Keratinocyte (primary cell): ENCODE data around the gene KLHL3. TPM values are rescaled to one million over a fixed set of nuclear protein-coding genes. Genes with fewer than 3 reads are reported as not detected.

Source experiments
- DNase-seq: peaks from one replicate; pipeline ENCODE4 v3.0.0-alpha.2; 2011; ENCODE audit warnings: low read depth, missing footprints, low spot score
- FAIRE-seq: peaks from 2 replicates; lab custom pipeline; 2011; peaks lifted over from hg19 to GRCh38; lab: Jason Lieb, UNC
- H2AFZ ChIP-seq: 2 replicates; pipeline ENCODE4 v1.6.0; 2012; ENCODE audit warnings: low read length, control low read depth, inconsistent platforms; ENCODE audit not compliant: control insufficient read depth
- H3K27ac ChIP-seq: 2 replicates; pipeline ENCODE4 v1.5.1; 2011; ENCODE audit warnings: low read length; ENCODE audit not compliant: control insufficient read depth, insufficient read depth
- H3K27me3 ChIP-seq: 3 replicates; pipeline ENCODE4 v1.6.0; 2011; ENCODE audit warnings: low read length; ENCODE audit not compliant: control insufficient read depth, insufficient read depth; ENCODE audit errors: extremely low read depth
- H3K36me3 ChIP-seq, 2 experiments: 2 replicates in 1 of 2; 3 replicates in 1 of 2; pipeline ENCODE4 v1.5.1; 2011; ENCODE audit warnings: low read length in 2 of 2, mild to moderate bottlenecking in 1 of 2; ENCODE audit not compliant: control insufficient read depth in 2 of 2, insufficient read depth in 2 of 2; ENCODE audit errors: extremely low read depth in 1 of 2
- H3K4me1 ChIP-seq: 3 replicates; pipeline ENCODE4 v1.5.1; 2011; ENCODE audit warnings: low read length; ENCODE audit not compliant: control insufficient read depth, insufficient read depth; ENCODE audit errors: extremely low read depth
- H3K4me2 ChIP-seq: 3 replicates; pipeline ENCODE4 v1.6.0; 2011; ENCODE audit warnings: low read depth, low read length; ENCODE audit not compliant: control insufficient read depth, insufficient read depth; ENCODE audit errors: extremely low read depth
- H3K4me3 ChIP-seq, 3 experiments: fragments of 200-600 bp in 1 of 3; sonication (generic) in 1 of 3; 2 replicates in 2 of 3; 3 replicates in 1 of 3; pipeline ENCODE4 v1.5.1; 2011 to 2016; ENCODE audit warnings: low read length in 3 of 3, mild to moderate bottlenecking in 3 of 3, control low read depth in 2 of 3, inconsistent platforms in 1 of 3, low read depth in 1 of 3, mixed read lengths in 1 of 3, mixed run types in 1 of 3, moderate library complexity in 1 of 3; ENCODE audit not compliant: control insufficient read depth in 2 of 3, insufficient read depth in 2 of 3; ENCODE audit errors: extremely low read depth in 1 of 3
- H3K79me2 ChIP-seq: 2 replicates; pipeline ENCODE4 v1.6.0; 2012; ENCODE audit warnings: low read length; ENCODE audit not compliant: control insufficient read depth, insufficient read depth
- H3K9ac ChIP-seq: 3 replicates; pipeline ENCODE4 v1.6.0; 2011; ENCODE audit warnings: low read length; ENCODE audit not compliant: control insufficient read depth, insufficient read depth; ENCODE audit errors: extremely low read depth
- H3K9me1 ChIP-seq: 3 replicates; pipeline ENCODE4 v1.6.0; 2011; ENCODE audit warnings: low read length; ENCODE audit not compliant: control insufficient read depth, insufficient read depth; ENCODE audit errors: extremely low read depth
- H3K9me3 ChIP-seq: 2 replicates; pipeline ENCODE4 v1.5.1; 2012; ENCODE audit warnings: low read depth, low read length; ENCODE audit not compliant: control insufficient read depth
- H4K20me1 ChIP-seq: 3 replicates; pipeline ENCODE4 v1.6.0; 2011; ENCODE audit warnings: low read length; ENCODE audit not compliant: control insufficient read depth, insufficient read depth; ENCODE audit errors: extremely low read depth
- EZH2 ChIP-seq: IDR thresholded peaks from one replicate; pipeline ENCODE4 v1.6.1; 2012; ENCODE audit warnings: inconsistent platforms, mild to moderate bottlenecking, low read length, moderate library complexity
- dilution Hi-C: fragments of 300-500 bp; cut with MboI; formaldehyde crosslinking; loops from one replicate; pipeline ENCODE4 v1.7.0; 2020; ENCODE audit warnings: low sequenced_read_pairs; ENCODE audit not compliant: extremely low pct_ligation_motif_present
- polyA plus RNA-seq, 5 experiments: library from polyadenylated mRNA; depleted of rRNA in 3 of 5; stranded (reverse) in 3 of 5; stranded (forward) in 1 of 5; unstranded in 1 of 5; fragments of >200 nt; gene quantifications; 1 replicate in 1 of 5; 2 replicates in 3 of 5; 3 replicates in 1 of 5; pipeline versions ENCODE4 v1.2.1 to v1.2.3, GENCODE V29; 2011 to 2012; ENCODE audit warnings: missing spikeins in 2 of 5, low read depth in 1 of 5, low replicate concordance in 1 of 5
- TF ChIP-seq, protein P1 (sequence below), 3 experiments: IDR thresholded peaks in 1 of 3; conservative IDR thresholded peaks in 1 of 3; optimal IDR thresholded peaks in 1 of 3; 2 replicates in 2 of 3; 3 replicates in 1 of 3; pipeline versions ENCODE3 to v1.5.1; 2011; ENCODE audit warnings: low read length in 3 of 3, mild to moderate bottlenecking in 3 of 3, moderate library complexity in 2 of 3, control low read depth in 1 of 3, inconsistent platforms in 1 of 3; ENCODE audit not compliant: insufficient read depth in 2 of 3; ENCODE audit errors: extremely low read depth in 1 of 3

KLHL3 gene
- polyA plus RNA-seq, 1 donor (not counting 4 experiments of a cell fraction or from before 2014, with no cell fraction given) = 2.5 TPM

DNA sequence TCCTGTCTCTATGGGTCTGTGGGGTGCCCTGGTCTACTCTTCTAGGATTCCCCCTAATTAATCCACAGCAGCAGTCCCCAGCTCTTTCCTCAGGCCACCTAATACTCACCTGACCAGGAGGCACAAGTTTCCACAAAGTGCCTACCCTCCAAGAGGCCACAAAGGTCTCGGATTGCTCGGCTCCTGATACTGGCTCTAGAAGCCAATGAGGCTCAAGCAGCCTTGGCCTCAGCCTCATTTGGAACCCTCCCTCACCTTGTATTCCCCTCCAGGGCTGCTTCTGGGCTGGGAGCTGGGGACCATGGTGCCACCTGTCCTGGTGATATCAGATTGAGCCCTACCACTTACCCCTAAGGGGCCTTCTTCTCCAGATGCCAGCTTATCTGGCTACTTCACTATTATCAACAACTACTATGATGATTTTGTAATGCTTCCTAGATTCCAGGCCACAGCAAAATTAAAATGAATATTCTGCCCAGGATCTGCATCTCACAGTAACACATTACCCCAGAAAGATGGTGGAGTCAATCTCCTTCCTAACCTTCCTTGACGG, 133.1 kb downstream of the KLHL3 start:
- Histone ChIP-seq H3K27me3 (peaks cover 24% of the 10 kb centered on the region), H3K27ac (no peak overlapping the region), H3K4me1 (no peaks in the 10 kb centered on the region), H3K9ac (no peak overlapping the region), H3K9me1 (no peaks in the 10 kb centered on the region), H4K20me1 (no peaks in the 10 kb centered on the region), H3K79me2 (no peaks in the 10 kb centered on the region), H3K36me3 (no peaks in the 10 kb centered on the region), H3K4me3 (no peak overlapping the region), H3K4me2 (no peak overlapping the region), H3K9me3 (no peaks in the 10 kb centered on the region), H2AFZ (no peak overlapping the region)
- no peak for TF ChIP-seq EZH2
- TF ChIP-seq, protein P1, sequence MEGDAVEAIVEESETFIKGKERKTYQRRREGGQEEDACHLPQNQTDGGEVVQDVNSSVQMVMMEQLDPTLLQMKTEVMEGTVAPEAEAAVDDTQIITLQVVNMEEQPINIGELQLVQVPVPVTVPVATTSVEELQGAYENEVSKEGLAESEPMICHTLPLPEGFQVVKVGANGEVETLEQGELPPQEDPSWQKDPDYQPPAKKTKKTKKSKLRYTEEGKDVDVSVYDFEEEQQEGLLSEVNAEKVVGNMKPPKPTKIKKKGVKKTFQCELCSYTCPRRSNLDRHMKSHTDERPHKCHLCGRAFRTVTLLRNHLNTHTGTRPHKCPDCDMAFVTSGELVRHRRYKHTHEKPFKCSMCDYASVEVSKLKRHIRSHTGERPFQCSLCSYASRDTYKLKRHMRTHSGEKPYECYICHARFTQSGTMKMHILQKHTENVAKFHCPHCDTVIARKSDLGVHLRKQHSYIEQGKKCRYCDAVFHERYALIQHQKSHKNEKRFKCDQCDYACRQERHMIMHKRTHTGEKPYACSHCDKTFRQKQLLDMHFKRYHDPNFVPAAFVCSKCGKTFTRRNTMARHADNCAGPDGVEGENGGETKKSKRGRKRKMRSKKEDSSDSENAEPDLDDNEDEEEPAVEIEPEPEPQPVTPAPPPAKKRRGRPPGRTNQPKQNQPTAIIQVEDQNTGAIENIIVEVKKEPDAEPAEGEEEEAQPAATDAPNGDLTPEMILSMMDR (optimal IDR thresholded peaks at IDR 0.05 in 1 of 3, IDR thresholded peaks at IDR 0.05 in 1 of 3, conservative IDR thresholded peaks at IDR 0.05 in 1 of 3; ENCODE audit: extremely low read depth in 1 of 3, insufficient read depth in 2 of 3, low read length in 3 of 3) = no peak
- DNase-seq = no peak
- dilution Hi-C loops = no loop called here
- FAIRE-seq = no peak

DNA sequence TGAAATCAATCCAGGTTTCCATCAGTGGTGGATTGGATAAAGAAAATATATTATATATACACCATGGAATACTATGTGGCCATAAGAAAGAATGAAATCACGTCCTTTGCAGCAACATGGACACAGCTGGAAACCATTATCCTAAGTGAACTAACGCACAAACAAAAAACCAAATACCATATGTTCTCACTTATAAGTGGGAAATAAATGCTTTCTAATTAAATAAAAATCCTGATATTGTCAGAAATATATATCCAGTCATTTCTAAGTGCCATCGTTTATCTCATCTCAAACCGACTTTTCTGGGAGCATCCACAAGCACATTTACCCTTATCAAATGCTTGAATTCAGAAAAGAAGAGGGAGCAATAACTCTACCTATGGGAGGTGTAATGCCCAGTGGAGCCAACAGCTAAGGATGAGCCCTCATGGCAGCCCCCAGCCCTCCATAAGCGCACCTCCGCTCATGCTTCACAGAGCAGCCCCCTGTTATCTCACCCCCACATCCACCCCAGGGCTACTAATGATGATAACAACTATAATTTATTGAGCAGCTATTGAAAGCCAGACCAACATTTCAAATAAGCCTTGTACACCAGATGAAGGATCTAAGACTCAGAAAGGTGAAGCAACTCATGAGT, 135.0 kb downstream of the KLHL3 start:
- no peaks in the 10 kb centered on the region for H3K36me3 ChIP-seq
- H4K20me1 ChIP-seq = no peaks in the 10 kb centered on the region
- H3K4me2 ChIP-seq = no peak overlapping the region
- dilution Hi-C loops = no loop called here
- no peaks in the 10 kb centered on the region for H3K79me2 ChIP-seq
- DNase-seq (no peak), FAIRE-seq (no peak)
- H3K27ac ChIP-seq = no peak overlapping the region
- TF ChIP-seq, protein P1 (optimal IDR thresholded peaks at IDR 0.05 in 1 of 3, IDR thresholded peaks at IDR 0.05 in 1 of 3, conservative IDR thresholded peaks at IDR 0.05 in 1 of 3; ENCODE audit: extremely low read depth in 1 of 3, insufficient read depth in 2 of 3, low read length in 3 of 3) = no peak
- no peak for TF ChIP-seq EZH2
- H3K4me1 ChIP-seq = no peaks in the 10 kb centered on the region
- peaks cover 23% of the 10 kb centered on the region for H3K27me3 ChIP-seq
- no peak overlapping the region for H3K9ac ChIP-seq
- no peak overlapping the region for H2AFZ ChIP-seq
- H3K4me3 ChIP-seq = no peak overlapping the region
- no peaks in the 10 kb centered on the region for H3K9me1 ChIP-seq
- no peaks in the 10 kb centered on the region for H3K9me3 ChIP-seq
